NCI-H1436 (cell line): ENCODE data around the gene IFNA4.

Experiments
- DNase-seq: peaks from one replicate; lab custom pipeline; 2025; lab: John Stamatoyannopoulos, UW

Gene IFNA4

GRCh38 chr9:21165516-21165915 is 21.9 kb downstream of the IFNA4 start:
- DNase-seq, result no peak

DNA sequence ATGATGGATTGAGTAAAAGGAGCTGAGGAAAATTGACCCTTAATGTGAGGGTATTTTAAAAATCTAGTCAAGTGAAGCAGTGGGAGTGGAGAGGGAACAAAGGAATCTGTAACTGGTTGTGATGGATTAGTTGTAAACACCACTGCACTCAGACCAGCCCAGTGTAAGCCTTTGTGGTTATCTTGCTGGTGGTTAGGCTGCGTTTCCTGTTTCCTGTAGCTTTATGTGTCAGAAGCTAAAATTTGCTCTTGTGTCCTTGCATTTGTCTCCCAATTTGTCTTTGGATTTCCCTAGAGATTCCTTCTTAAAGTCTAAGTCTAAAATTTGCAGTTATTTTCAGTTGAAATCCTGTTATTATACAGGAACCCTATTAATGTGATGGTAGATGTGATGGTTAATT is 27.2 kb downstream of the IFNA4 start:
- DNase-seq, result no peak

- DNase-seq, result no peak
Observed at GRCh38 chr9:21155501-21155900, 31.9 kb downstream of the IFNA4 start.

DNA sequence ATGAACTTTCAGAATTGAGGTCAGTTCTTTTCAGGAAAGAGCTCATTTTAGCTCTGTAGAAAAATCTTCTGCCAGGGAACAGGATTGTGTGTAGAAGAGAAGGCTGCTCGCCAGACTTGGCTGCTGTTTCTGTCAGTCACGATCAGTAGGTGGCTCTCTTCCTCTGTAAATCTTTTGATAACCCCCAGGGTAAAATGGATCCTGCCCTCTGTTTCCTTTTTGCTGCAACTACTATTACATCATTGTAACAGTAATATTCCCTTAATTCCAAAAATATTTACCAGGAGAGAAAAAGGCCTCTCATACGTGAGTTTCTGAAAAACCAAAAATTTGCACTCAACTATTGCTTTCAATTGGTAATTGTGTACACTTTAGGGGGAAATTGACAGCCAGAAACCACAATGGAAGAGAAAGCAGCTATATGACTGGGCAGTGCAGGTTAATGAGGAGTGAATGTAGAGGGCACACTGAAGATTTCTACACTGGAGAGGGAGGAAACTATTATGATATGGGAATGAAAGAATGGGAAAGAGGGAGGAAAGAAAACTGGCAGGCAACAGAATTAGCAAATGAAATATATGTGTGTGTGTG is 33.3 kb downstream of the IFNA4 start:
- DNase-seq, result no peak

DNA sequence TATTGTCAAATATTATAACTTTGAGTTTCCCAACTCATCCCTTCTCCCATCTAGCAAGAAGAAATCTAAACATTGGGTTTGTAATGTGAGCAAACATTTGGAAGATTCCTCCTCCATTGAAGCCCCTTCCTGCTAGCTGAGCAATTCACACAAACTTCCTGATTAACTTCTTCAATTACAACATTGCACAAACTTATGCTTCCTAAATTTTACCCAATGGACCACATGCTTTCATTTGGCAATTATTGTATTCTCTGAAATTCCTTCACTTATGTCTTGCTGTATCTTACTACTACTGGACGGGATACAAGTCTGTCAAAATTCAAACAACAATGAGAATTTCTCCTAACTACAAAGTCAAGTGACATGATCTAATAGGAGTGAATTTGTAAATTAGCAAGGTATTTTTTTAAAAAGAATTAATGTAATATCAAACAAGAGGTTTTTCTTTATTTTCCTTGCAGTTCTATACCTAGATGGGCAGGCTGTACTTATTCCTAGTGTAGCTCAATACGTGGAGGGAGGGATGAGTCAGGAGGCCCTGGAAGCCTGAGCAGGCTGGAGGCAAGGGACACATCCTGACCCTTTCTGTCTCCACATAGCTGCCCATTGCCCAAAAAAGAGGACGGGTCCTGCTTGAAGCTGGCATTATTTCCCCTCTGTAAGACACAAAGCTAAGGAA is 33.9 kb downstream of the IFNA4 start:
- no peak for DNase-seq

DNA sequence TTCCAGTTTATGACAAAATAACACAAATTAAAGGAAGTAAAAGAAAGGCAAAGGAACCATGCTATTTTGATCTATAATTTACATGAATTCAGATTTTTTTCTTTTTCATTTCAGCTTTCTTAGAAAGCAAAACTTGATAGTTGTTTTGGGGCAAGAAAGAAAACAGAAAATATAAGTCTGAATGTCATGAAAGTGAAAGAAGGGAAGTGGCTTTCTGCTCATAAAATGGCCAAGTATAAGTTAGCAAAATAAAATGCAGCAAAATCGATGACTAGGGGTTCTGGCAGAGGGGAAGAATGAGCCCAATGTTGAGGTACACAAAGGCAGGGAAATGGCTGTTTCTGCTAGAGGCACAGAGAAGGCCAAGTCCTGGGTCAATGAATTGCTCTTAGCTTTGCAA is 42.8 kb downstream of the IFNA4 start:
- DNase-seq, result no peak

DNA sequence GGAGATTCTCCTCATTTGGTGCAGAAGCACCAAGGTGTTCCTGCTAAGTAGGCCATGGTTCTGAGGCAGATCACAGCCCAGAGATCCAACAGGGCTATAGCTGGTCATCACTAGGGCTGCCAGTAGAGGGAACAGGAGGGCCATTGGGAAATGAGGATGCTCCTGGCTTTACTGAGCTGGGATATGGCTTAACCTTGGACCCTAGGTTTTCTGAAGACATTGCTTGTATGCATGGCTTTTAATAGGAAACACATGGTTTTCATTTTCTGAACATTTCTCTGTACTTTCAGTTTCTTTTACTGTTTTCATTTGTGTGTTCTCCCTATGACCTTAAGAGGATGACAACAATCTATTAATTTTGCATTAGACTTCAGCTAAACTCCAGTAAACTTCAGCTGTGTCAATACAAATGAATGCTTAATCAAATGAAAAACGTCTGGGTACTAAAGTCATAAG is 45.9 kb downstream of the IFNA4 start, which contains the start of gene IFNW1:
IFNW1 (minus strand) TSS at position 406 of the 456 bp plus-strand sequence; CDS start at position 144, 262 bp downstream.
- DNase-seq, result no peak

DNA sequence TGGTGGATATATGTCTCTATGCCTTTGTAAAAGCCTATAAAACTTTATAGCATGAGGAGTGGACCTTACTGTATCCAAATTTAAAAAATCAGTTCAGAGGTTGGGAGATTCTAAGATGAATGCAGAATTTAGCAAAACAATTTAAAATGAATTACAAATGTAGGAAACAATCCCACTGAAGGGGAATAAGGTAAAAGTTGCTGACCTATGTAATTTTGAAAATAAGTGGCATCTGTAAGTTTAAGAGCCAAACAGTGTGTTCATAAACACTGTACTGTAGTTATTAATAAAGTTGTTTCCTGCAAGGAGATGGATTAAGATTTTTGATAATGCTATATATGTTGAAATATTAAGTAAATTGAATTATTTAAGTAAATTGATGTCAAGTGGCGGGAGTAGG is 50.4 kb downstream of the IFNA4 start:
- DNase-seq, result no peak
